ENCODE data around the gene SLC22A12.
A peak's percentile ranks its signal among the peaks of the same experiment; 100 is the strongest.

The SLC22A12 gene

DNA sequence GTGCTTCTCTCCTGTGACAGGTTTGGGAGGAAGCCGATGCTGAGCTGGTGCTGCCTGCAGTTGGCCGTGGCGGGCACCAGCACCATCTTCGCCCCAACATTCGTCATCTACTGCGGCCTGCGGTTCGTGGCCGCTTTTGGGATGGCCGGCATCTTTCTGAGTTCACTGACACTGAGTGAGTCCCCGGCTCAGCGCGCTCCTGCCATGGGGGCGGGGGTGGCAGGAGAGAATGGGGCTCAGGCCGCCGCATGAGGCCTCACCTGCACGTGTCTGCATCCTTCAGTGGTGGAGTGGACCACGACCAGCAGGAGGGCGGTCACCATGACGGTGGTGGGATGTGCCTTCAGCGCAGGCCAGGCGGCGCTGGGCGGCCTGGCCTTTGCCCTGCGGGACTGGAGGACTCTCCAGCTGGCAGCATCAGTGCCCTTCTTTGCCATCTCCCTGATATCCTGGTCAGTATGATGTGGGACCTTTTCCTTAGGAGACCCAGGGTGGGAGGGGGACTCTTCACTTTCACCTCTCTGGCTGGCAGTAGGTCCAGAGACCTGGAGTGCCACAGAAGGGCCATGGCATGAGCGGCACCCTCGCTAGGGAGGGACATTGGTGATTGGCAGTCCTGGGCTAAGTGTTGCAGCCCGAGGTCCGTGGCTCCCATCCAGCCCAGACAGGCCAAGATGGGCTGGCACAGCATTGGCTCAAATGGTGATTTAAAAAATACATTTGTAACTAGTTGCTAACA lies 28.9 kb upstream of the SLC22A12 start:
- no peak for DNase-seq
- in situ Hi-C loops (cut with HindIII; ENCODE audit: low pct_ligation_motif_present, low pct_unique_long_range_greater_than_20kb, low sequenced_read_pairs), result no loop called here

DNA sequence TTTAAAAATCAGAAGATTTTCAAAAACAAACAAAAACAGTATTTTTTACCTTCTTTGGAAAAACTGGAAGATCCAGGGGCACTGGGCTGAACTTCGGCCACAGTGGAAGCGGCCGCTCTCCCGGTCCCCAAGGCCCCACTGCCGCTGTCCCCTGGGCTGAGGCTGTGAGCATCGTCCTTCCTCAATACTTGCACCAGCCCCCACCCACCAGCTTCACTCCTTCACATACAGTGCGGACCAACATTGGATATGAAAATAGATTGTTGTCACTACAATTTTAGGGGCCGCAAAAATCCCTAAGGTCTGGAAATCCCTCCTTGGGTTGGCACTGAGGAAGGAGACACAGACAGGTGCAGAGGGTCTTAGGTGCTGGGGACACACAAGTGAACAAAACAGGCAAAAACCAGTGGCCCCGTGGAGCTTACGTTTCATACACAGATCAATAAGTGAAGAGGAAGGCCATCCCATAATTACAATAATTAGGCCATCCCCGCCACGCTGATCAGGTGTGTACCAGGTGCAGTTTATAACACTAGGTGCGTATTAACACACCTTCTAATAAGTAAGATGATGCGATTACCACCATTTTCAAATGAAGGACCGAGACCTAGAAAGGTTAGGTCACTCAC lies 28.2 kb upstream of the SLC22A12 start:
- DNase-seq, result no peak
- in situ Hi-C loops (cut with HindIII; ENCODE audit: low pct_ligation_motif_present, low pct_unique_long_range_greater_than_20kb, low sequenced_read_pairs), result no loop called here

DNA sequence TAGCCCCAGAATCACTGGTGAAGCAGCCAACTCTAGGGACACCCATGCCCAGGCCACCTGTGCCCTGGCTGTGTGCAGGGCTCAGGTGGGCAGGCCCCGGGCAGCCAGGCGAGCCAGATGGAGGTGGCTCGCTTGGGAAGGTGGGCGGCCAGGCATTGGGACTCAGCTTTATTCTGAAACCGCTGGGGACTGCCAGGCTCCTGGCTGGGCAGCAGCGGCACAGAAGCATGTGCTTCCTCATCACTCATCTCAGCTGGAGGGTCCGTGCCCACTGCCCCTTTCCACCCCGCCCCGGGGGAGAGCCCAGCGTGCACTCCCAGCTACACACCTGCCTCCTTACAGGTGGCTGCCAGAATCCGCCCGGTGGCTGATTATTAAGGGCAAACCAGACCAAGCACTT lies 27.1 kb upstream of the SLC22A12 start:
- no peak for DNase-seq
- in situ Hi-C loops (cut with HindIII; ENCODE audit: low pct_ligation_motif_present, low pct_unique_long_range_greater_than_20kb, low sequenced_read_pairs), result no loop called here

DNA sequence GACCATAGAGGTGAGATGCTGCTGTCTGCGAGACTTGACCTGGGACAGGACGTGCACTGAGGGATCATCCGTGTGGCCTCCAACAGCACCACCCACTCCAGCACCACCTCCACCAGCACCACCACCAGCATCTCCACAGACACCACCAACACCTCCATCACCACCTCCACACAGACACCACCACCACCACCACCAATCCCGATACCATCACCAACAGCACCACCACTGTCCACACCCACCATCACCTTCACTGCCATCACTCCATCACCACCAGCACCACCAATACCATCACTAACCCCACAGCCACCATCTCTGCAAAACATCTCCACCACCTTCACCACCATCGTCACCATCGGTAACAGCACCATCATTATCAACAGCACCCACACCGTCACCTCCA lies 26.6 kb upstream of the SLC22A12 start:
- DNase-seq, result no peak
- in situ Hi-C loops (cut with HindIII; ENCODE audit: low pct_ligation_motif_present, low pct_unique_long_range_greater_than_20kb, low sequenced_read_pairs), result no loop called here

DNA sequence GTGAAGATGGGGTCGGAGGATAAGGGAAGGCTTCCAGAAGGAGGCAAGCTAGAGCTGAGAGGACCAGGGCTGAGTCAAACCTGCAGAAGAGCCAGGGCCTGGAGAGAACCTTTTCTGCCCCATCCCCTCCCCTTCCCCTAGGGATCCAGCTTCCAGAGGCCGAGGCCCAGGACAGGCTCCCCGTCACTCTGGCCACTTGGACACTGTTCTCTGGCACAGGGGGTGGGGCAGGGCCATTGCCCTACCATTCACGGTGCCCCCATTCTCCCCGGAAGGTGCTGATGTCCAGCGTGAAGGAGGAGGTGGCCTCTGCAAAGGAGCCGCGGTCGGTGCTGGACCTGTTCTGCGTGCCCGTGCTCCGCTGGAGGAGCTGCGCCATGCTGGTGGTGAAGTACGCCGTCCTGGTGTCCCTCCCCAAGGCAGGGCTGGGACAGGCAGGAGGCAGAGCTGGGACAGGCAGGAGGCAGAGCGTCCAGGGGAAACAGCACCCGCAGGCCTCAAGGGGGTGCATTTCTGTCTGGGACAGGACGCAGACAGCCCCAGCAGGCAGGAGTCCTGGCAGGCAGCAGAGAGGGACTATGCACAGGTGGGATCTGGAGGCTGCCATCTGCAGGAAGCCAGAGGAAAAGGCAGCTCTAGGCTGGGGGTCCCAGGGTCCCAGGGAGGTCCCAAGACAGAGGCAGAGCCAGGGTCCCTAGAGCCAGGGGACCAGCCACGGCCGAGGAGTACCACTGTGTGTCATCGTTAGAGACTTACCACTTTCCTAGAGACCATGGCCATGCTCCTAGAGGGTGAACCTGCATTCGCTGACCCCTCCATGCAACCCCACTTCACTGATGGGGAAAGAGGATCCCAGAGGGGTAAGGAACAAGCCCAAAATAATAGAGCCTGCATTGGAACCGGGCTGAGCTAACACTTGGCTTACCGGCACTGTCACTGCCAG lies 25.8 kb upstream of the SLC22A12 start:
- DNase-seq, result no peak
- in situ Hi-C loops (cut with HindIII; ENCODE audit: low pct_ligation_motif_present, low pct_unique_long_range_greater_than_20kb, low sequenced_read_pairs), result no loop called here

DNA sequence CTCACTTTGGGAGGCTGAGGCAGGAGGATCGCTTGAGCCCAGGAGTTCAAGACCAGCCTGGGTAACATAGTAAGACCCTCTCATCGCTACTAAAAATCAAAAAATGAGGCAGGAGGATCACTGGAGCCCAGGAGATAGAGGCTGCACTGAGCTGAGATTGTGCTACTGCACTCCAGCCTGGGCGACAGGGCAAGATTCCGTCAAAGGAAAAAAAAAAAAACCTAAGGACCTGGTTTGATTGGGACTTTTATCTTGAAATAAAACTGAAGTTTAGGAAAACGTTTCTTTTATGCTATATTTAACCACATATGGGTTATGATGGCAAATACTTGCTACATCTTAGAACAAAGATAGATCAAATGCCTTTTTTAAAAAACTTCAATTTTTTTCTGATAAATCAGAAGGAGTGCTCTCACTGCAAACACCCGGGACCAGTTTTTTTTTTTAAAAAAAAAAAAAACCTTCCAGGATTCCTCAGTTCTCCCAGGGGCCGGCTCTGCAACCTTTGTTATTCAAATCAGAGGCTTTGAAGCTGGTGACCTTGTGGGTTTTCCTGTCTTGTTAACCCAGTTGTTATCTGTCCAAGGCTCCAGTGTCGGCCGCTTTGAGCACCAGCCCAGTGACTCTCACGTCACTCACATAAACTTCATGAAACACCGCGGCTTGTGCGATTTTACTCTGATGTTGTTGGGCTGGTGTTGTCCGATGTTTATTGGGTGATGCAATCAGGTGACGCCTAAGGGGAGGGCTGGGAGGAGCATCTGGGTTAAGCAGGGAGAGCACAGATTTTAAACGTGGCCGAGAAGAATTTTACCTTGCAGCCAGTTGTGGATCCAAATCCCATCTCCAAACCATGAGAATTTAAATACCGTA lies 24.7 kb upstream of the SLC22A12 start:
- peak; percentile 40 for DNase-seq
- in situ Hi-C loops (cut with HindIII; ENCODE audit: low pct_ligation_motif_present, low pct_unique_long_range_greater_than_20kb, low sequenced_read_pairs), result no loop called here

DNA sequence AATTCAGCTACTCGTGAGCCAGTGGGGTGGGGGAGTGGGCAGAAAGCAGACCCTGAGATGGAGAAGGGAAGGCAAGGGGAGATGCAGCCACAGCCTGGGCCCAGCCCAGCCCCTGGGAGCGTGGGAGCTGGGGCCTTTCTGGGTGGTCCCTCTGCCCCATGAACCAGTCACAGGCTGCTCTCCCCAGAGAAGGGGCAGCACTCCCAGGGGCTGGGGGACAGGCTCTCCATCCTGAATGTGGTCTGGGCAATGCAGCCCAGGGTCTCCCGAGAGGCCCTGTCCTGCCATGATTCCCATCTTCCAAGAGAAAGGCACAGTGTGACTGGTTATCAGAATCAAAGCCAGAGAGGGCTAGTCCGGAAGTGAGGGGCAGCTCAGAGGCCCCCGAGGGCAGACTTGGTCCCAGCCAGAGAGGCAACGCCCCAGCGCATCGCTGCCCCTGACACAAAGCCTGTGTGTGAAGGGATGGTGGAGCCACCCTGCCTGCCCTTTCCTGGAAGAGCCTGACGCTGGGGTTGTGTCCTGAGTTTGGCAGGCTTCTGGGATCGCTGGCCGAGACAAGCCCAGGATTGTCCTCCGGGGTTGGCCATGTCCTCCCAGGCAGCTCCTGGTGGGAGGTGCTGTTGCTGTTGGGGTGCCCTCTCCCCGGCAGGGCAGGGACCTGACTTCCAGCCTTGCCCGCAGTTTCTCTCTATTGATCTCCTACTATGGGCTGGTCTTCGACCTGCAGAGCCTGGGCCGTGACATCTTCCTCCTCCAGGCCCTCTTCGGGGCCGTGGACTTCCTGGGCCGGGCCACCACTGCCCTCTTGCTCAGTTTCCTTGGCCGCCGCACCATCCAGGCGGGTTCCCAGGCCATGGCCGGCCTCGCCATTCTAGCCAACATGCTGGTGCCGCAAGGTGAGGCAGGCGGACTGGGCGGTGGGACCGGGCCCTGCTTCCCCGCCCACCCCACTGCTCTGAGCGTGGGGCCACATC lies 23.8 kb upstream of the SLC22A12 start:
- in situ Hi-C loops (cut with HindIII; ENCODE audit: low pct_ligation_motif_present, low pct_unique_long_range_greater_than_20kb, low sequenced_read_pairs), result no loop called here
- no peak for DNase-seq

DNA sequence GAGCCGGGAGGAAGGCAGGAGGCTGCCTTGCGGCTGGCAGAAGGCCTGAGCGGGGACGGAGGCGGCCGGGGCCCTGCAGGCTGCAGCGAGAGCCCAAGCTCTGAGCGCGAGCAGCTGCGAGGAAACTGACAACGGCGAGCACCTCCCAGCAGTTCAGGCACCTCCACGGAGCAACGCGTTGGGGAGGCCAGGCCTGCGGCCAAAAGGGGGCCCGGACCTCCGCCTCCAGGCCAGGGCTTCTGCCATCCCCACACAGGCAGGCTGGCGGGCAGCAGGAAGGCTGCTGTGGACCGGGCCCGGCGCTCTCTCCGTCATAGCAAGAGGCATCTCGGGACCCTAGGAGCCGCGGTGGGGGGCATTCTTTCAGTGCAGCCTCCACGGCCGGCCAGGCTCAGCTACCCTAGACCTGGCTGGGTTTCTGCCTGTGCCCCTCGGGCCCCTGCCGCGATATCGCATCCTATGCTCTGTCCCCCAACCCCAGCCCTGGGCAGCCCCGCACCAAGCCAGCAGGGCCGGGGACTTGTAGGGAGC lies 22.9 kb upstream of the SLC22A12 start:
- DNase-seq, result no peak
- in situ Hi-C loops (cut with HindIII; ENCODE audit: low pct_ligation_motif_present, low pct_unique_long_range_greater_than_20kb, low sequenced_read_pairs), result no loop called here

DNA sequence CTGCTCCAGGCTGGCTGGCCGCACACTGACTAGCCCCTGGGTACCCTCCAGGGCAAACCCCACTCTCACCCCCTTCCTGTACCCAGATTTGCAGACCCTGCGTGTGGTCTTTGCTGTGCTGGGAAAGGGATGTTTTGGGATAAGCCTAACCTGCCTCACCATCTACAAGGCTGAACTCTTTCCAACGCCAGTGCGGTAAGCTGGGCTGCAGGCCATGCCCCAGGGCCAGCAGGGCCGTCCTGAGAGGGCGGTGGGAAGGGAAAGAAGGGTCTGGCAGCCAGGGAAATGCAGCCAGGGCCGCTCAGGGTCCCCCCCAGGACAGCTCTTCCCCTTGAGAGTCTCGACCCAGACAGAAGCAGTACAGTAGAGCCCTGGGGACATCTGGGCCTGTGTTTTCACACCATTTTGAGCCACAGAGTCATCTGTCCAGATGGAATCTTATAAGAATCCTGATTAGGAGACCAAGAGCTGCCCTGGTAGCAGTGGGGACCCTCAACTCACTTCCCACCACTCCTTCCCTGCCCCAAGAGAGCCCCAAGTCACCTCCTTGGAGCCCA lies 22.4 kb upstream of the SLC22A12 start:
- in situ Hi-C loops (cut with HindIII; ENCODE audit: low pct_ligation_motif_present, low pct_unique_long_range_greater_than_20kb, low sequenced_read_pairs), result no loop called here
- DNase-seq, result no peak

DNA sequence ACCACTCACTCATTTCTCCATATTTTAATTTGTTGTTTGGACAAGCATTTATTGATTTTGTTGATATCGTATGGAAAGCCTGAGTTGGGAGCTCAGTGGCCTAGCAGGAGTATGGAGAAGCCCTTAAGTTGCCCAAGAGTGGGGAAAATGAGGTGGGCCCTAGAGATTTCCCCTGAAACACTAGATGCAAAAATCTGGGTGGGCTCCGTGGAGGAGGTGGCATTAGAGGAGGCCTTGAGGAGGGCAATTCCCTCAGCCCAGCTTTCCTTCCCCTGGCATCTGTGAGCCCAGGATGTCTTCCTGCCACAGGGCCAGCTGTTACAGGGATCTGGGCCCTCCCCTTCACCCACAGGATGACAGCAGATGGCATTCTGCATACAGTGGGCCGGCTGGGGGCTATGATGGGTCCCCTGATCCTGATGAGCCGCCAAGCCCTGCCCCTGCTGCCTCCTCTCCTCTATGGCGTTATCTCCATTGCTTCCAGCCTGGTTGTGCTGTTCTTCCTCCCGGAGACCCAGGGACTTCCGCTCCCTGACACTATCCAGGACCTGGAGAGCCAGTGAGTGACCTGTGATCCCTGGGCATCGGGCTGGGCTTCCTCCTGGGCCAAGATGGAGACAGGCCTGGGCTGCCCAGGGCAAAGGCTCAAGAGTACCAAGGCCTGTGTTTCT lies 21.6 kb upstream of the SLC22A12 start:
- no peak for DNase-seq
- in situ Hi-C loops (cut with HindIII; ENCODE audit: low pct_ligation_motif_present, low pct_unique_long_range_greater_than_20kb, low sequenced_read_pairs), result no loop called here

DNA sequence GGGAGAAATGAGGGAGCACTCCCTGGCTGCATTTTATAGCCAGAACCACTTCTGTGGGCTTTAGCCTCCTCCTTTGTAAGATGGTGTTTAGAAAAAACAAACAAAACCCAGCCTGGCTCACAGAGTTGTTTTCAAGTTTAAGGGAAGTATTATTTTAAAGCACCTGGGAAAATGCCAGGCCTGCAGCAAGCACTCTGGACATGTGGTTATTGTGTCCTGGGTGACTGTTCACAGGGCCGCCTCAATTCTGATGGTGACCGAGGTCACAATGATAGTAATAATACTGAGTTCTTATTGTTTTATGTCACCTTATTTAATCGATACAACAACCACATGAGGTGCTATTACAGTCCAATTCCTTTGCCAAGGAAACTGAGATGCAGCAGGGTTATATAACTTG lies 20.7 kb upstream of the SLC22A12 start:
- no peak for DNase-seq
- in situ Hi-C loops (cut with HindIII; ENCODE audit: low pct_ligation_motif_present, low pct_unique_long_range_greater_than_20kb, low sequenced_read_pairs), result no loop called here

DNA sequence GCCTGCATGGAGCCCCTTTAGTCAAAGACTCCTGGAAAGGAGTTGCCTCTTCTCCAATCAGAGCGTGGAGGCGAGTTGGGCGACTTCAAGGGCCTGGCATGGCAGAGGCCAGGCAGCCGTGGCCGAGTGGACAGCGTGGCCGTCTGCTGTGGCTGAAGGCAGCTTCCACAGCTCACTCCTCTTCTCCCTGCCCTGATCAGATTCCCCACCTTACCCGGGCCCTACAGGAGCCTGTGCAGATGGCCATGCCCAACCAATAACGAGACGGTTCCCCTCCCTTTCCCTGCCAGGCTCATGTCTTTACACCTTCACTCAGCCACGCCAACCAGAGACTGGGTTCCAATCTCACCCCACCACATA lies 20.0 kb upstream of the SLC22A12 start:
- no peak for DNase-seq
- in situ Hi-C loops (cut with HindIII; ENCODE audit: low pct_ligation_motif_present, low pct_unique_long_range_greater_than_20kb, low sequenced_read_pairs), result no loop called here

DNA sequence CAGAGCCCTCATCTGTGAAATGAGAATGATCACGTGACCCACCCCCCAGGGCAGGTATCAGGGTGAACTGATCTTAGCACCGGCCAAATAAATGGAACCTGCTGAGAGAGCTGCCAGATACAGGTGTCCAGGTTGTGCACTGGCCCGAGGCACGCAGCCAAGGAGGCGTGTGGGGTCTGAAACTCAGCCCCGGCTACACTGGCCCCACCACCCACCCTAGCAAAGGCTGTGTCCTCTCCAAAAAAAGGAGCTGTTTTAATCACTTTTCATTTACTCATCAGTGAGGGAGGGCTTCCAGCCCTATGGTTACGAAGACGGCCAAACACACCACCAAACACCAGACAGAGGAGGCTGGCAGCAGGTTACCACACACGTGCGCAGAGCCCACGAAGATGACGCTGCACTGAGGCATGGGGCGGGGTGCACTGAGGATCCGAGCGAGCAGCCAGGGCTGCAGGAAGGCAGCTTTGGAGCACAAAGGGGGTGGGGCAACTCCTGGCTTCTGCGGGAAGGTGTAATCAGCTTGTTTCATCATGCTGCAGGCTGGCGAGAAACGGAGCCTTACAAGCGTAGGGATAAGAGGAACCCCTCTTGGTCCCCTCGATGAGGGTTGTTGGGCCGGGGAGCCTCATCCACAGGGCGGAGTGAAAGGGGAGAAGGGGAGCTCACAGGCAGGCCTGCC lies 19.5 kb upstream of the SLC22A12 start:
- in situ Hi-C loops (cut with HindIII; ENCODE audit: low pct_ligation_motif_present, low pct_unique_long_range_greater_than_20kb, low sequenced_read_pairs), result no loop called here
- no peak for DNase-seq

DNA sequence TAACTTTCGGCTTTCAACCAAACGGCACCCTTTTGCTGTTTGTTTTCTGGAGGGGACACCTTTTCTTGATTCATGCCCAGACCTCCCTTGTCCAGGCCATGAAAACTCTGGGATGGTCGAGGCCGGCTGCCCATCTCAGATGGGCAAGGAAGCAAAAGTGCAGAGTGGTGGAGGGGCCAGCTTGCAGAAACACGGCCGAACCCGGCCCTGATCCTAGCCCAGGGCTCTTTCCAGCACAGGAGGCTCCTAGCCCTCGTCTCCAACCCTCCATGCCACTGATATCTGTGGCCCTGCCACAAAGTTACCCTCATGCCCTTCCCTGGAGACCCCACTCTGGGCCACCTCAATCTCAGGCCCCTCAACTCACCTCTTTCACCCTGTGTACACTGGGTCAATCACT lies 18.9 kb upstream of the SLC22A12 start:
- no peak for DNase-seq
- in situ Hi-C loops (cut with HindIII; ENCODE audit: low pct_ligation_motif_present, low pct_unique_long_range_greater_than_20kb, low sequenced_read_pairs), result no loop called here

DNA sequence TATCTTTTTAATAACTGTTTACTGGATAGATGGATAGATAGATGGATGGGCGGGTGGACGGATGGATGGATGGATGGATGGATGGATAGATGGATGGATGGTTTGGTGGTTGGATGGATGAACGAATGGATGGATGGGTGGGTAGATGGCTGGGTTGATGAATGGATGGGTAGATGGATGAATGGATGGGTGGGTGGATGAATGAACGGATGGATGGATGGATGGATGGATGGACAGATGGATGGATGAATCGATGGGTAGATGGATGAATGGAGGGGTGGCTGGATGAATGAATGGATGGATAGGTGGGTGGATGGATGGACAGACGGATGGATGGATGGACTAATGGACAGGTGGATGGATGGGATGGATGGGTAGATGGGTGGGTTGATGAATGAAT lies 13.8 kb upstream of the SLC22A12 start:
- in situ Hi-C loops (cut with HindIII; ENCODE audit: low pct_ligation_motif_present, low pct_unique_long_range_greater_than_20kb, low sequenced_read_pairs), result no loop called here
- DNase-seq, result no peak

DNA sequence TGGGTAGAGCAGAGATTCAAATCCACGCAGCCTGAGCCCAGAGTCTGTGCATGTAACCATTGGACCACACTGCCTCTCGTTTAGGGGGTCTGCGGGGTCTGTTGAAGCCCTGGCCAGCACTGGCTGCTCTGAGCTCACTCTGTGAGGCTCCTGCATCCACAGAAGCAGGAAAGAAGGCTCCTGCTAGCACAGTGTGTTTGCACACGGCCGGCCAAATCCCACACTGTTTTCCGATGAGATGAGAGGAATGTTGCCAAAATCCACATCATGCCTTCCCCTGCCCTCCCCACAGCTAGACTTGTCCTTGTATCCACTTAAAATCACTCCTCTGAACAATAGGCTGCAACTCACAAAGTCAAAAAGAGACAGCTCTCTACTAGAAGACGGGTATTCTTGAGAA lies 10.6 kb upstream of the SLC22A12 start:
- no peak for DNase-seq
- in situ Hi-C loops (cut with HindIII; ENCODE audit: low pct_ligation_motif_present, low pct_unique_long_range_greater_than_20kb, low sequenced_read_pairs), result no loop called here

Data from ACHN (cell line).